SU-DHL-6 (cell line): ENCODE measurements around the gene ADIPOR1.
"Not testable (repeated sequence)": the region's sequence is repeated elsewhere in the genome, so short reads cannot be mapped to it uniquely, and the experiment has no call there.

Source experiments
- H2AFZ ChIP-seq: fragments of 200-600 bp; sonication (generic); 2 replicates; pipeline ENCODE4 v1.6.1; 2014; ENCODE audit warnings: low read depth, mild to moderate bottlenecking, moderate library complexity, mixed read lengths, antibody characterized with exemption, low read length; ENCODE audit not compliant: severe bottlenecking
- H3F3A ChIP-seq: fragments of 200-600 bp; shearing (Covaris generic); 2 replicates; pipeline ENCODE4 v1.6.0; 2016; ENCODE audit warnings: antibody characterized with exemption, mild to moderate bottlenecking; ENCODE audit not compliant: insufficient read depth
- H3K27ac ChIP-seq: fragments of 200-600 bp; sonication (generic); 2 replicates; pipeline ENCODE4 v1.5.1; 2016; ENCODE audit warnings: low read depth, mild to moderate bottlenecking, low read length, moderate library complexity, mixed read lengths
- H3K27me3 ChIP-seq: fragments of 200-600 bp; sonication (generic), shearing (Covaris generic); 2 replicates; pipeline ENCODE4 v1.6.0; 2014; ENCODE audit warnings: mild to moderate bottlenecking, low read length
- H3K36me3 ChIP-seq: fragments of 200-600 bp; sonication (generic); 2 replicates; pipeline ENCODE4 v1.6.1; 2014; ENCODE audit warnings: mild to moderate bottlenecking, low read length, mixed read lengths
- H3K4me2 ChIP-seq: fragments of 300-600, 200-600 bp; shearing (Covaris generic), sonication (generic); 2 replicates; pipeline ENCODE4 v1.6.0; 2014; ENCODE audit warnings: low read length, low read depth, mild to moderate bottlenecking; ENCODE audit not compliant: poor library complexity, severe bottlenecking
- H3K4me3 ChIP-seq: fragments of 200-600 bp; sonication (generic); 2 replicates; pipeline ENCODE4 v1.5.1; 2014; ENCODE audit warnings: antibody characterized with exemption, low read length, mild to moderate bottlenecking, mixed read lengths; ENCODE audit not compliant: insufficient read depth, poor library complexity, severe bottlenecking
- H3K79me2 ChIP-seq: fragments of 200-600 bp; sonication (generic); 2 replicates; pipeline ENCODE4 v1.6.1; 2014; ENCODE audit warnings: mild to moderate bottlenecking, low read length, moderate library complexity; ENCODE audit not compliant: insufficient read depth
- H3K9ac ChIP-seq: fragments of 200-600 bp; sonication (generic); 2 replicates; pipeline ENCODE4 v1.7.0; 2014; ENCODE audit warnings: mild to moderate bottlenecking, low read length
- H3K9me2 ChIP-seq: fragments of 200-600 bp; sonication (generic); replicated peaks from 2 replicates; pipeline ENCODE4 v1.6.1; 2014; ENCODE audit warnings: low read length; ENCODE audit not compliant: insufficient read depth
- H3K9me3 ChIP-seq: fragments of 200-600 bp; sonication (generic); 2 replicates; pipeline ENCODE4 v1.6.1; 2014; ENCODE audit warnings: low read length, mixed read lengths; ENCODE audit not compliant: insufficient read depth
- H4K20me1 ChIP-seq: fragments of 200-600 bp; sonication (generic); 2 replicates; pipeline ENCODE4 v1.6.1; 2014; ENCODE audit warnings: low read depth, mild to moderate bottlenecking, antibody characterized with exemption, low read length, moderate library complexity, mixed read lengths
- EZH2phosphoT487 ChIP-seq: fragments of 200-600 bp; sonication (generic), shearing (Covaris generic); conservative IDR thresholded peaks from 2 replicates; pipeline ENCODE4 v1.6.1; 2018; ENCODE audit warnings: mild to moderate bottlenecking, antibody characterized with exemption, low read length, moderate library complexity, mixed read lengths
- TF ChIP-seq, protein P1 (sequence below): fragments of 200-600 bp; sonication (generic); IDR thresholded peaks from one replicate; pipeline ENCODE4 v1.5.1; 2017; ENCODE audit warnings: antibody characterized with exemption, mild to moderate bottlenecking, low read length, moderate library complexity; ENCODE audit not compliant: insufficient read depth, poor library complexity, severe bottlenecking

The ADIPOR1 gene

DNA sequence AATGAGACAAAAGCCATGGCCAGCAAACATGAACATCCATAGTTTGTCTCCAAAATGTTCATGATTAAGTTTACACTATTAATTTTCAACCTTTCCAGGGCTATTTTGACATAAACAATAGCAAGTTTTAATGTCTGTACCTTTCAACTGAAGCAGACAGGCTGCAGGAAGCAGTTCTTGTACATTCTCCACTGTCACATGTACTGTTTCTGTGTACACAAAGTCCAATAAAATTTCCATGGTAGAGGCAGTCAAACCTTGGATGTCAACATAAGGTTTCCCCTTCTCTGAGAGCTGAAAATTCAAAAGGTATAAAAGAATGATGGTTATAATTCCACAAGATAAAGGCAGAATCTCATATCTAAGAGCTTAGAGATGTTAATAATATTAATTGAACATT, 38.5 kb downstream of the ADIPOR1 start:
- no peaks in the 10 kb centered on the region for H4K20me1 ChIP-seq
- no peak overlapping the region for H3K9ac ChIP-seq
- no peak overlapping the region for H3K4me3 ChIP-seq
- no peak overlapping the region for H2AFZ ChIP-seq
- H3K27me3 ChIP-seq = no peaks in the 10 kb centered on the region
- no peaks in the 10 kb centered on the region for H3F3A ChIP-seq
- no peaks in the 10 kb centered on the region for H3K9me2 ChIP-seq
- H3K36me3 ChIP-seq = peaks cover 29% of the 10 kb centered on the region; the same call in 1 of the 2 replicates
- no peak overlapping the region for H3K27ac ChIP-seq
- H3K79me2 ChIP-seq = peaks cover 20% of the 10 kb centered on the region
- no peaks in the 10 kb centered on the region for H3K9me3 ChIP-seq
- TF ChIP-seq EZH2phosphoT487 = no peak
- TF ChIP-seq, protein P1, sequence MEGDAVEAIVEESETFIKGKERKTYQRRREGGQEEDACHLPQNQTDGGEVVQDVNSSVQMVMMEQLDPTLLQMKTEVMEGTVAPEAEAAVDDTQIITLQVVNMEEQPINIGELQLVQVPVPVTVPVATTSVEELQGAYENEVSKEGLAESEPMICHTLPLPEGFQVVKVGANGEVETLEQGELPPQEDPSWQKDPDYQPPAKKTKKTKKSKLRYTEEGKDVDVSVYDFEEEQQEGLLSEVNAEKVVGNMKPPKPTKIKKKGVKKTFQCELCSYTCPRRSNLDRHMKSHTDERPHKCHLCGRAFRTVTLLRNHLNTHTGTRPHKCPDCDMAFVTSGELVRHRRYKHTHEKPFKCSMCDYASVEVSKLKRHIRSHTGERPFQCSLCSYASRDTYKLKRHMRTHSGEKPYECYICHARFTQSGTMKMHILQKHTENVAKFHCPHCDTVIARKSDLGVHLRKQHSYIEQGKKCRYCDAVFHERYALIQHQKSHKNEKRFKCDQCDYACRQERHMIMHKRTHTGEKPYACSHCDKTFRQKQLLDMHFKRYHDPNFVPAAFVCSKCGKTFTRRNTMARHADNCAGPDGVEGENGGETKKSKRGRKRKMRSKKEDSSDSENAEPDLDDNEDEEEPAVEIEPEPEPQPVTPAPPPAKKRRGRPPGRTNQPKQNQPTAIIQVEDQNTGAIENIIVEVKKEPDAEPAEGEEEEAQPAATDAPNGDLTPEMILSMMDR = no peak
- no peak overlapping the region for H3K4me2 ChIP-seq

DNA sequence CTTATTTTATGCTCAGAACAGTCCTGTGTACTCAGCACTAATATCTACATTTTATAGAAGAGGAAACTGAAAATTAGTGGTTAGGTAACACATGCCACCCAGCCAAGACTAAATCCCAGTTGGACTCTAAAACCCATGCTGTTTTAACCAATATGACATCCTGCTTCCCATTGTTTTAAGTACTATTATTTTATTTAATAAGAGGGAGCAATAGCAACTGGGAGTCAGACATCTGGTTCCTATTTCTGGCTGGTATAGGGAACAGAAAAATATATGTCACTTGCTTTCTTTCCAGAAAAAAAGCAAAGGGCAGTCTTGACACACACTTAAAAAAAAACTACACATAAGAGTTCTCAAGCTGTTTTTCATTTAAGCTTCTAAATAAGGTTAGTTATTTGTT, 43.0 kb downstream of the ADIPOR1 start:
- H3K27me3 ChIP-seq = no peaks in the 10 kb centered on the region
- no peaks in the 10 kb centered on the region for H3K79me2 ChIP-seq
- H4K20me1 ChIP-seq = no peaks in the 10 kb centered on the region
- H3F3A ChIP-seq = no peaks in the 10 kb centered on the region
- no peak overlapping the region for H3K9ac ChIP-seq
- TF ChIP-seq, protein P1 = no peak
- TF ChIP-seq EZH2phosphoT487 = no peak
- H3K4me3 ChIP-seq = no peak overlapping the region
- H2AFZ ChIP-seq = no peak overlapping the region
- peaks cover 31% of the 10 kb centered on the region; the same call in 1 of the 2 replicates for H3K36me3 ChIP-seq
- H3K9me3 ChIP-seq = no peaks in the 10 kb centered on the region
- no peak overlapping the region for H3K27ac ChIP-seq
- H3K4me2 ChIP-seq = no peak overlapping the region
- H3K9me2 ChIP-seq = no peaks in the 10 kb centered on the region

DNA sequence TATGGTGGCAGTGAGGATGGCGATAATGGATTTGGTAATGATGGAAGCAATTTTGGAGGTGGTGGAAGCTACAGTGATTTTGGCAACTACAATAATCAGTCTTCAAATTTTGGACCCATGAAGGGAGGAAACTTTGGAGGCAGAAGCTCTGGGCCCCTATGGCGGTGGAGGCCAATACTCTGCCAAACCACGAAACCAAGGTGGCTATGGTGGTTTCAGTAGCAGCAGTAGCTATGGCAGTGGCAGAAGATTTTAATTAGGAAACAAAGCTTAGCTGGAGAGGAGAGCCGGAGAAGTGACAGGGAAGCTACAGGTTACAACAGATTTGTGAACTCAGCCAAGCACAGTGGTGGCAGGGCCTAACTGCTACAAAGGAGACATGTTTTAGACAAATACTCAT, 45.6 kb downstream of the ADIPOR1 start:
- peaks cover 33% of the 10 kb centered on the region; the same call in 1 of the 2 replicates for H3K36me3 ChIP-seq
- not testable (repeated sequence) for H3K9ac ChIP-seq, H3K27me3 ChIP-seq, H3K4me3 ChIP-seq, H4K20me1 ChIP-seq, H3F3A ChIP-seq, H3K27ac ChIP-seq, H3K4me2 ChIP-seq, H3K79me2 ChIP-seq, H3K9me2 ChIP-seq, H3K9me3 ChIP-seq, H2AFZ ChIP-seq

DNA sequence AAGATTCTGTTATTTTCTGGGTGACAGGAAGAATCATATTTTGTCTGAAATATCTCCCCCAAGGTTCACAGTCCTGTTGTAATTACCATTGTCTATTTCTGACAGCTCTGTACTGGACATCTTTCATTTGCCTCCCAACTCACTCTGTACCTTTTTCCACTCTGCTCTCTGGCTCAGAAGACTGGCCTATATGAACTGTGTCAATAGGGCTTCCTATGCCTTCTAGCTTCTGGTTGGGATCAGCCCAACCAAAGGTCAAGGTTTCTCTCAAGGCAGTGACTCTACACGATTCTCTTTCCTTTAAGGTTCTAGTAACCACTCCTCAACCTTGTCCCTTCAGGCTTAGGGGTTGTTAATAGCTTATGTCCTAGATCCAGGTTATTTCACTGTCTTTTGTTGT, 48.6 kb downstream of the ADIPOR1 start:
- peaks cover 26% of the 10 kb centered on the region; the same call in 1 of the 2 replicates for H3K36me3 ChIP-seq
- H3K9me3 ChIP-seq = no peaks in the 10 kb centered on the region
- no peak for TF ChIP-seq EZH2phosphoT487
- TF ChIP-seq, protein P1 = no peak
- H3K9ac ChIP-seq = no peak overlapping the region
- no peak overlapping the region for H3K4me3 ChIP-seq
- no peak overlapping the region for H3K4me2 ChIP-seq
- H2AFZ ChIP-seq = no peak overlapping the region
- H4K20me1 ChIP-seq = no peaks in the 10 kb centered on the region
- H3K27ac ChIP-seq = no peak overlapping the region
- no peaks in the 10 kb centered on the region for H3K27me3 ChIP-seq
- no peaks in the 10 kb centered on the region for H3F3A ChIP-seq
- H3K9me2 ChIP-seq = no peaks in the 10 kb centered on the region
- H3K79me2 ChIP-seq = no peaks in the 10 kb centered on the region
